HFFc6 (cell line): ENCODE measurements around the gene PSMG2. TPM values are rescaled to one million over a fixed set of nuclear protein-coding genes. Genes with fewer than 3 reads are reported as not detected.

Source experiments
- DNase-seq: peaks from one replicate; pipeline ENCODE4 v3.0.0-alpha.2; 2018
- H3K27ac Mint-ChIP-seq: 2 replicates; pipeline ENCODE4 v1.8.0; 2020; ENCODE audit warnings: mild to moderate bottlenecking, mixed read lengths
- H3K27me3 Mint-ChIP-seq: 2 replicates; pipeline ENCODE4 v1.8.0; 2021; ENCODE audit warnings: mild to moderate bottlenecking, moderate library complexity, mixed read lengths; ENCODE audit not compliant: insufficient read depth
- H3K36me3 Mint-ChIP-seq: 2 replicates; pipeline ENCODE4 v1.8.0; 2021; ENCODE audit warnings: low read depth, mixed read lengths
- H3K4me1 Mint-ChIP-seq: 2 replicates; pipeline ENCODE4 v1.8.0; 2020; ENCODE audit warnings: low read depth, mixed read lengths
- H3K4me3 Mint-ChIP-seq: 2 replicates; pipeline ENCODE4 v1.8.0; 2020; ENCODE audit warnings: mild to moderate bottlenecking, moderate library complexity, mixed read lengths
- H3K9me3 Mint-ChIP-seq: 2 replicates; pipeline ENCODE4 v1.8.0; 2020; ENCODE audit warnings: mild to moderate bottlenecking, mixed read lengths
- CTCF ChIP-seq: fragments of 200-600 bp; sonication (generic); IDR thresholded peaks from 2 replicates; pipeline ENCODE4 v1.5.0; 2021; ENCODE audit warnings: antibody characterized with exemption, mild to moderate bottlenecking
- total RNA-seq, 6 experiments: library from RNA; stranded (reverse); fragmentation: NEBNext Ultra II Directional; extraction: Animal tissue kit (Norgen Biotek cat#: 25700); gene quantifications; 2 replicates in 1 of 6; 3 replicates in 5 of 6; pipeline ENCODE4 v1.2.3, GENCODE V29; 2021

The PSMG2 gene
- total RNA-seq, 6 experiments from 2014 or later, result 55.9 to 78.3 (median 70.4) TPM

DNA sequence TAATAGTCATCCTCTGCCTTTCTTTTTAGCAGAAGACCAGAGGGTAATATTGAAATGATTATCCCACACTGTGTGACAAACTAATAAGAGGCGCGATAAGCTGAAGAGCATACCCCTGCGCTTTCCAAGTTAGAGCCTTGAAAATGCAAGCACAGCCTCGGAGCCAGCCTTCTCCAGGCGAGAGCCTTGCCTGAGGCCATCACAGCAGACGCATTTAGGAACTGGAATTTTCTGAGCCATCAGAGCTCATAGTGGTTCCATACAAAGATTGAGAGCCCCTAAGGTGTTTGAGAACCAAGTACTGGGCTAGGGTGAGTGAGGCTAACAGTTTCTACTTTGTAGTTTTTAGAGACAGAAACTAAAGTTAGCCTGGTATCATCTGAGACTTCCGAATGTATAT, 19.9 kb downstream of the PSMG2 start:
- peaks cover 13% of the 10 kb centered on the region; the same call in 1 of the 2 replicates for H3K36me3 Mint-ChIP-seq

GRCh38 chr18:12726331-12726730, 23.5 kb downstream of the PSMG2 start:
- Mint-ChIP-seq H3K9me3 (peaks cover 9% of the 10 kb centered on the region), H3K36me3 (peaks cover 23% of the 10 kb centered on the region), H3K4me1 (peaks cover 34% of the 10 kb centered on the region), H3K27me3 (no peaks in the 10 kb centered on the region; the same call in 1 of the 2 replicates), H3K4me3 (no peak overlapping the region), H3K27ac (no peak overlapping the region)
- no peak for DNase-seq
- no peak for TF ChIP-seq CTCF

More for the DNA sequence above, 19.9 kb downstream of the PSMG2 start:
- Mint-ChIP-seq H3K9me3 (no peaks in the 10 kb centered on the region), H3K27me3 (no peaks in the 10 kb centered on the region; the same call in 1 of the 2 replicates), H3K4me3 (no peak overlapping the region), H3K4me1 (peaks cover 8% of the 10 kb centered on the region), H3K27ac (no peak overlapping the region)
- DNase-seq, result no peak
- no peak for TF ChIP-seq CTCF

DNA sequence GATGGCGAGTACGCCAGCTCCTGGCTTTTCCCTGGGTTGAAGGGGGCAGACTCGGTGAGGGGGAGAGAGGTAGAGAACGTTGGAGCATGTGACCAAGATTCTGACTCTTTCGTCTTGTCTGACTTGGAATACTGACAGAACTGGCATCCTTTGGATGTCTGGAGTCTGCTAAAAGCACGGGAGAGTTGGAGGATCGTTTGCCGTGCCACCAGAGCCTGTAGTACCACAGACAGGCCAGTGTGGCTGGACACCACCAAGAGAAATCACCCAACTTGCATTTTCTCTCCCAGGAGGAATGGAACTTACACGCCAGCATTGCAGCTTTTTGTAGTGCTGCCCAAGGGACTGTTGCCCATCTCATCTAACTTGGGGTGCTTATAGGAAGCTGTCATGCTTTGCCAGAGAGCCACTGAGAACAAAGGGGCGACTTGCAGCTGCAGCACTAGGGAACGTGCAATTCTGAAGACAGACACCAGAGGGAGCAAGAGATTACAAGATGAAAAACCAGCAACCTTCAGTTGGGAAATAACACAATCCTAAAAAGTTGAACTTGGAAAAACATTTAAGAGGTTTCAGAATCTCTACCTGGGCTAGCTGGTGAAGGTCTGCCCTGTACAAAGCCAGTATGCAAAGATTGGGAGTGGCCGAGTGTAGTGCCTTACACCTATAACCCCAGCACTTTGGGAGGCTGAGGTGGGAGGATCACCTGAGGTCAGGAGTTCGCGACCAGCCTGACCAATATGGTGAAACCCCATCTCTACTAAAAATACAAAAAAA, 24.1 kb downstream of the PSMG2 start:
- peak; percentile 66 for DNase-seq
- H3K4me1 Mint-ChIP-seq, result peaks cover 39% of the 10 kb centered on the region
- peaks cover 30% of the 10 kb centered on the region for H3K36me3 Mint-ChIP-seq
- no peaks in the 10 kb centered on the region; the same call in 1 of the 2 replicates for H3K27me3 Mint-ChIP-seq
- no peak overlapping the region for H3K4me3 Mint-ChIP-seq
- peaks cover 9% of the 10 kb centered on the region for H3K9me3 Mint-ChIP-seq
- peak; percentile 97 for TF ChIP-seq CTCF
- H3K27ac Mint-ChIP-seq, result peak overlapping the region; percentile 44; the same call in 1 of the 2 replicates

DNA sequence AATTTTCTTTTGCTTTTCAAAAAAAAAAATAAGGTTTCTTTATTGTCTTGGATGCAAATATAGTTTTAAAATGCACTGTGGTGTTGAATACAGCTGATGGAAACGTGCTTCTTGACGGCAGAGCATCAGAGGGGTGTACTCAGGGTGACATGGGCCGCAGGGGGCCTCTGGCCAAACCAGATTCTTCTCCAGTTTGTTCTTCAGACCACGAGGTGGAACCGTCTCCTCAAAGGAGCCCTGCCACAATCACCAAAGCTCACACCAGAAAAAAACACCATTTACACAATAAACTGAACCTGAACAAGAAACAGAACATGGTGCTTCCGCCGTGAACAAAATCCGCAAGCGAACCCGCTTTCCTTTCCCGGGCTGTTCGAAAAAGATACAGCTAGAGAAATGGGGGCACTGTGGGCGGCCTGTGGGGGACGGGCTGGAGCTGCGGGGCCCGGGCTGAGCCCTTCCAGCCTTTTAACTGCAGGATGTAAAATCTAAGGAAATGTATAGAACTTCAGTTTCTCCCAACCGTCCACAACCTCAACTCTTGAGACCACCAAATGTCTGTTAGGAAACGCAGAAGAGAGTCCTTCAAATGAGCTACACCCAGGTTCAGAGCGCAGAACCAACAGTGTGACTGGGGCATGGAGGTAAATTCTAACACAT, 34.5 kb downstream of the PSMG2 start:
- TF ChIP-seq CTCF, result no peak
- Mint-ChIP-seq H3K4me1 (peaks cover 32% of the 10 kb centered on the region), H3K4me3 (no peak overlapping the region), H3K27me3 (no peaks in the 10 kb centered on the region), H3K36me3 (0 out of 2 replicates have a peak, but pooled peaks cover 2% of the 10 kb centered on the region), H3K9me3 (peaks cover 2% of the 10 kb centered on the region; the same call in 1 of the 2 replicates), H3K27ac (no peak overlapping the region)
- no peak for DNase-seq

DNA sequence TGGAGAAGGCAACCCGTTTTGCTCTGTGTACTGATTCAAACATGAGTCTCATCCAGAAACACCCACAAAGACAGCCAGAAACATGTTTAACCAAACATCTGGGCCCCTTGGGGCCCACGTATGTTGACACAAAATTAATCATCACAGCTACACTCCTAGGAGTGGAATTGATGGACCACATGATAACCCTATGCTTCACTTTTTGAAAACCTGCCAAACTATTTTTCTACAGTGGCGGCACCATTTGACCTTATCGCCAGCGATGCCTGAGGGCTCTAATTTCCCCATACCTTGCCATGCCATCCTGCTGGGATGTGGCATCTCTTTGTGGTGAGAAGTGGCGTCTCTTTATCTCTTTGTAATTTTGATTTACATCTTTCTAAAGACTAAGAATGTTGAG, 38.5 kb downstream of the PSMG2 start:
- Mint-ChIP-seq H3K9me3 (peaks cover 3% of the 10 kb centered on the region; the same call in 1 of the 2 replicates), H3K36me3 (no peaks in the 10 kb centered on the region), H3K4me3 (peak overlapping the region; percentile 75), H3K27me3 (no peaks in the 10 kb centered on the region), H3K4me1 (peaks cover 56% of the 10 kb centered on the region), H3K27ac (peak overlapping the region; percentile 92)
- DNase-seq, result peak; percentile 91
- no peak for TF ChIP-seq CTCF
